H1 (cell line): ENCODE data around the gene FKBP1A.

Source experiments
- CHD2 ChIP-seq: IDR thresholded peaks from 2 replicates; pipeline ENCODE4 v1.6.1; 2012; ENCODE audit warnings: low read length, improper control_type of control experiment
- JUND ChIP-seq: IDR thresholded peaks from 2 replicates; pipeline ENCODE4 v1.6.1; 2011; ENCODE audit warnings: mild to moderate bottlenecking, improper control_type of control experiment, low read length
- KDM1A ChIP-seq: fragments of 200-600, 300-600 bp; sonication (generic); IDR thresholded peaks from 2 replicates; pipeline ENCODE4 v1.7.1; 2016; ENCODE audit warnings: mild to moderate bottlenecking, low read length, borderline replicate concordance
- MAX ChIP-seq: IDR thresholded peaks from 2 replicates; pipeline ENCODE4 v1.6.1; 2012; ENCODE audit warnings: inconsistent platforms
- POLR2A ChIP-seq, 2 experiments: IDR thresholded peaks; 1 replicate in 1 of 2; 2 replicates in 1 of 2; pipeline ENCODE4 v1.6.1; 2011; ENCODE audit warnings: low read depth in 2 of 2, low read length in 2 of 2, mild to moderate bottlenecking in 2 of 2; ENCODE audit errors: control extremely low read depth in 1 of 2
- RAD21 ChIP-seq, 2 experiments: IDR thresholded peaks in 1 of 2; conservative IDR thresholded peaks in 1 of 2; 2 replicates each; pipeline ENCODE4 v1.6.1; 2011; ENCODE audit warnings: low read depth in 2 of 2, low read length in 2 of 2, improper control_type of control experiment in 1 of 2, inconsistent platforms in 1 of 2, mild to moderate bottlenecking in 1 of 2, moderate library complexity in 1 of 2
- TBP ChIP-seq: IDR thresholded peaks from 2 replicates; pipeline ENCODE4 v1.6.1; 2011; ENCODE audit warnings: low read depth, low read length, improper control_type of control experiment
- TCF12 ChIP-seq: IDR thresholded peaks from 2 replicates; pipeline ENCODE4 v1.6.1; 2011; ENCODE audit warnings: low read depth, mild to moderate bottlenecking, low read length
- ZNF274 ChIP-seq: IDR thresholded peaks from 2 replicates; pipeline ENCODE4 v1.7.0; 2012; ENCODE audit warnings: low read length, borderline replicate concordance; ENCODE audit errors: extremely low read depth
- TF ChIP-seq, protein P1 (sequence below), 3 experiments: IDR thresholded peaks; 1 replicate in 2 of 3; 2 replicates in 1 of 3; pipeline versions ENCODE4 v1.5.1 to v1.6.1; 2011; ENCODE audit warnings: low read length in 3 of 3, mild to moderate bottlenecking in 3 of 3, inconsistent platforms in 2 of 3, low read depth in 1 of 3, moderate library complexity in 1 of 3; ENCODE audit not compliant: insufficient read depth in 1 of 3; ENCODE audit errors: control extremely low read depth in 1 of 3

GRCh38 chr20:1327827-1328679, 64.8 kb downstream of the FKBP1A start:
- no peak for TF ChIP-seq POLR2A (IDR thresholded peaks at IDR 0.05; ENCODE audit: control extremely low read depth in 1 of 2, low read depth in 2 of 2, low read length in 2 of 2)
- TF ChIP-seq, protein P1, sequence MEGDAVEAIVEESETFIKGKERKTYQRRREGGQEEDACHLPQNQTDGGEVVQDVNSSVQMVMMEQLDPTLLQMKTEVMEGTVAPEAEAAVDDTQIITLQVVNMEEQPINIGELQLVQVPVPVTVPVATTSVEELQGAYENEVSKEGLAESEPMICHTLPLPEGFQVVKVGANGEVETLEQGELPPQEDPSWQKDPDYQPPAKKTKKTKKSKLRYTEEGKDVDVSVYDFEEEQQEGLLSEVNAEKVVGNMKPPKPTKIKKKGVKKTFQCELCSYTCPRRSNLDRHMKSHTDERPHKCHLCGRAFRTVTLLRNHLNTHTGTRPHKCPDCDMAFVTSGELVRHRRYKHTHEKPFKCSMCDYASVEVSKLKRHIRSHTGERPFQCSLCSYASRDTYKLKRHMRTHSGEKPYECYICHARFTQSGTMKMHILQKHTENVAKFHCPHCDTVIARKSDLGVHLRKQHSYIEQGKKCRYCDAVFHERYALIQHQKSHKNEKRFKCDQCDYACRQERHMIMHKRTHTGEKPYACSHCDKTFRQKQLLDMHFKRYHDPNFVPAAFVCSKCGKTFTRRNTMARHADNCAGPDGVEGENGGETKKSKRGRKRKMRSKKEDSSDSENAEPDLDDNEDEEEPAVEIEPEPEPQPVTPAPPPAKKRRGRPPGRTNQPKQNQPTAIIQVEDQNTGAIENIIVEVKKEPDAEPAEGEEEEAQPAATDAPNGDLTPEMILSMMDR (IDR thresholded peaks at IDR 0.05; ENCODE audit: control extremely low read depth in 1 of 3, insufficient read depth in 1 of 3, low read depth in 1 of 3, low read length in 3 of 3): no peak
- TF ChIP-seq TCF12: no peak
- TF ChIP-seq TBP: no peak
- no peak for TF ChIP-seq RAD21 (IDR thresholded peaks at IDR 0.05 in 1 of 2, conservative IDR thresholded peaks at IDR 0.05 in 1 of 2; ENCODE audit: low read depth in 2 of 2, low read length in 2 of 2)
- TF ChIP-seq JUND: no peak
- TF ChIP-seq MAX: no peak
- TF ChIP-seq KDM1A: no peak
- no peak for TF ChIP-seq CHD2
- no peak for TF ChIP-seq ZNF274
